Sigmoid colon (tissue), 3 donors: Measurements from ENCODE around the gene DOK5.

Experiments
- POLR2A ChIP-seq, 2 donors: fragments of 450-650 bp; IDR thresholded peaks; one replicate each; pipeline ENCODE4 v1.6.1; 2016; ENCODE audit warnings: antibody characterized with exemption in 2 of 2, mild to moderate bottlenecking in 2 of 2, moderate library complexity in 2 of 2
- TF ChIP-seq, protein P1 (sequence below), 4 experiments: fragments of 450-650 bp in 3 of 4; fragments of 200-600 bp in 1 of 4; IDR thresholded peaks; one replicate each; pipeline ENCODE4 v1.5.1; 2016 to 2019; ENCODE audit warnings: antibody characterized with exemption in 4 of 4, mild to moderate bottlenecking in 3 of 4, moderate library complexity in 2 of 4

DNA sequence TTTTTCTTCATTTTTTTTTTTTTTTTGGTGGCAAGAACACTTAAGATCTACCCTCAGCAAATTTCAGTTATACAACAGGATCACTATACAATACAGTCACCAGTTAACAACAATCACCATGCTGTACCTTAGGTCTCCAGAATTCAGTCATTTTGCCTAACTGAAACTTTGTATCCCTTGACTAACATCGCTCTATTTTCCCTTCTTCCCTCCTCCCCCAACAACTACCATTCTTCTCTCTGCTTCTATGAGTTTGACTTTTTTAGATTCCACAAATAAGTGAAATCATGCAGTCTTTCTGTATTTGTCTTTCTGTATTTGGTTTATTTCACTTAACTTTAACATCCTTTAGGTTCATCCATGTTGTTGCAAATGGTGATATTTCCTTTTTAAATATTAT, 42.4 kb upstream of the DOK5 start:
- TF ChIP-seq, protein P1, sequence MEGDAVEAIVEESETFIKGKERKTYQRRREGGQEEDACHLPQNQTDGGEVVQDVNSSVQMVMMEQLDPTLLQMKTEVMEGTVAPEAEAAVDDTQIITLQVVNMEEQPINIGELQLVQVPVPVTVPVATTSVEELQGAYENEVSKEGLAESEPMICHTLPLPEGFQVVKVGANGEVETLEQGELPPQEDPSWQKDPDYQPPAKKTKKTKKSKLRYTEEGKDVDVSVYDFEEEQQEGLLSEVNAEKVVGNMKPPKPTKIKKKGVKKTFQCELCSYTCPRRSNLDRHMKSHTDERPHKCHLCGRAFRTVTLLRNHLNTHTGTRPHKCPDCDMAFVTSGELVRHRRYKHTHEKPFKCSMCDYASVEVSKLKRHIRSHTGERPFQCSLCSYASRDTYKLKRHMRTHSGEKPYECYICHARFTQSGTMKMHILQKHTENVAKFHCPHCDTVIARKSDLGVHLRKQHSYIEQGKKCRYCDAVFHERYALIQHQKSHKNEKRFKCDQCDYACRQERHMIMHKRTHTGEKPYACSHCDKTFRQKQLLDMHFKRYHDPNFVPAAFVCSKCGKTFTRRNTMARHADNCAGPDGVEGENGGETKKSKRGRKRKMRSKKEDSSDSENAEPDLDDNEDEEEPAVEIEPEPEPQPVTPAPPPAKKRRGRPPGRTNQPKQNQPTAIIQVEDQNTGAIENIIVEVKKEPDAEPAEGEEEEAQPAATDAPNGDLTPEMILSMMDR (IDR thresholded peaks at IDR 0.05), result no peak
- TF ChIP-seq POLR2A (IDR thresholded peaks at IDR 0.05), result no peak
